Esophagus mucosa (tissue), 1 donor: ENCODE results near the gene SUPV3L1. TPM values are rescaled to one million over a fixed set of nuclear protein-coding genes. Genes with fewer than 3 reads are reported as not detected.

Source experiments
- ATAC-seq: fragments of 200-7000 bp; cut with Tn5 transposase; one replicate; pipeline ENCODE4 v1.9.1; 2020
- total RNA-seq: library from RNA; stranded (reverse); gene quantifications from one replicate; pipeline ENCODE4 v1.2.4, GENCODE V29; 2023
- donor health status: DM: yes; HTN: yes; CAD: no.

SUPV3L1 gene
- total RNA-seq, 1 donor from 2014 or later, result 22.8 TPM

- no peak for ATAC-seq
Observed at GRCh38 chr10:69208761-69209160, 28.7 kb downstream of the SUPV3L1 start.

GRCh38 chr10:69209787-69210484, 29.9 kb downstream of the SUPV3L1 start:
- no peak for ATAC-seq

- no peak for ATAC-seq
Observed at GRCh38 chr10:69211104-69211503, 31.1 kb downstream of the SUPV3L1 start.

GRCh38 chr10:69211524-69211923, 31.5 kb downstream of the SUPV3L1 start:
- no peak for ATAC-seq

- ATAC-seq, result no peak
Observed at GRCh38 chr10:69213591-69214311, 33.7 kb downstream of the SUPV3L1 start.

GRCh38 chr10:69214666-69215131, 34.7 kb downstream of the SUPV3L1 start:
- ATAC-seq, result no peak

GRCh38 chr10:69215405-69216171, 35.6 kb downstream of the SUPV3L1 start:
- ATAC-seq, result no peak

GRCh38 chr10:69216577-69217118, 36.6 kb downstream of the SUPV3L1 start:
- ATAC-seq, result no peak

GRCh38 chr10:69217119-69217754, 37.2 kb downstream of the SUPV3L1 start:
- peak; percentile 93 for ATAC-seq

GRCh38 chr10:69218831-69219230, 38.8 kb downstream of the SUPV3L1 start:
- no peak for ATAC-seq

- ATAC-seq, result no peak
Observed at GRCh38 chr10:69220041-69220451, 40.0 kb downstream of the SUPV3L1 start, which contains the start of gene HKDC1. Gene HKDC1 (plus strand): TSS chr10:69220332. CDS start chr10:69220436, 104 bp downstream.

- ATAC-seq, result no peak
Observed at GRCh38 chr10:69220507-69220906, 40.5 kb downstream of the SUPV3L1 start.

GRCh38 chr10:69222157-69223027, 42.4 kb downstream of the SUPV3L1 start:
- peak; percentile 95 for ATAC-seq

- no peak for ATAC-seq
Observed at GRCh38 chr10:69223028-69223342, 43.0 kb downstream of the SUPV3L1 start.

- peak; percentile 33 for ATAC-seq
Observed at GRCh38 chr10:69224862-69225657, 45.0 kb downstream of the SUPV3L1 start.

GRCh38 chr10:69225681-69226080, 45.6 kb downstream of the SUPV3L1 start:
- no peak for ATAC-seq

GRCh38 chr10:69226919-69227450, 47.0 kb downstream of the SUPV3L1 start:
- ATAC-seq, result no peak

GRCh38 chr10:69228151-69228550, 48.1 kb downstream of the SUPV3L1 start:
- ATAC-seq, result no peak

- ATAC-seq, result no peak
Observed at GRCh38 chr10:69229616-69229916, 49.5 kb downstream of the SUPV3L1 start.

GRCh38 chr10:69230128-69230527, 50.1 kb downstream of the SUPV3L1 start:
- no peak for ATAC-seq

- peak; percentile 91 for ATAC-seq
Observed at GRCh38 chr10:69232252-69232651, 52.2 kb downstream of the SUPV3L1 start.
